DOHH2 (cell line): ENCODE results near the gene CACNA1I.

ENCODE experiments used
- H3F3A ChIP-seq: fragments of 200-600 bp; sonication (generic), shearing (Covaris generic); 2 replicates; pipeline ENCODE4 v1.6.0; 2016; ENCODE audit warnings: antibody characterized with exemption, mild to moderate bottlenecking; ENCODE audit not compliant: control insufficient read depth, insufficient read depth
- H3K27ac ChIP-seq: fragments of 200-600 bp; sonication (generic); 2 replicates; pipeline ENCODE4 v1.5.1; 2014; ENCODE audit warnings: low read depth, mild to moderate bottlenecking, low read length, moderate library complexity
- H3K27me3 ChIP-seq: fragments of 200-600 bp; sonication (generic); 2 replicates; pipeline ENCODE4 v1.6.1; 2014; ENCODE audit warnings: mild to moderate bottlenecking, low read length, mixed read lengths; ENCODE audit not compliant: control insufficient read depth
- H3K36me3 ChIP-seq: fragments of 200-600 bp; sonication (generic); 2 replicates; pipeline ENCODE4 v1.6.1; 2014; ENCODE audit warnings: mild to moderate bottlenecking, low read length, moderate library complexity, mixed read lengths; ENCODE audit not compliant: control insufficient read depth
- H3K4me1 ChIP-seq: fragments of 200-600 bp; sonication (generic); 2 replicates; pipeline ENCODE4 v1.6.1; 2014; ENCODE audit warnings: mild to moderate bottlenecking, low read length, mixed read lengths; ENCODE audit not compliant: control insufficient read depth
- H3K4me2 ChIP-seq: fragments of 200-600 bp; sonication (generic); 2 replicates; pipeline ENCODE4 v1.6.0; 2014; ENCODE audit warnings: mild to moderate bottlenecking, low read length, moderate library complexity
- H3K4me3 ChIP-seq: fragments of 200-600 bp; sonication (generic); 2 replicates; pipeline ENCODE4 v1.5.1; 2014; ENCODE audit warnings: mild to moderate bottlenecking, low read length, mixed read lengths
- H3K79me2 ChIP-seq: fragments of 200-600 bp; sonication (generic); 2 replicates; pipeline ENCODE4 v1.6.1; 2014; ENCODE audit warnings: mild to moderate bottlenecking, low read length, mixed read lengths; ENCODE audit not compliant: control insufficient read depth
- H3K9me2 ChIP-seq: fragments of 200-600 bp; sonication (generic); replicated peaks from 2 replicates; pipeline ENCODE4 v1.6.1; 2014; ENCODE audit warnings: mild to moderate bottlenecking, low read length, mixed read lengths; ENCODE audit not compliant: control insufficient read depth
- H3K9me3 ChIP-seq: fragments of 200-600 bp; sonication (generic); 2 replicates; pipeline ENCODE4 v1.6.1; 2014; ENCODE audit warnings: antibody characterized with exemption, low read length, mixed read lengths; ENCODE audit not compliant: control insufficient read depth, insufficient read depth
- H4K20me1 ChIP-seq: fragments of 200-600 bp; sonication (generic); 2 replicates; pipeline ENCODE4 v1.6.0; 2014; ENCODE audit warnings: low read depth, mild to moderate bottlenecking, antibody characterized with exemption, low read length, moderate library complexity; ENCODE audit not compliant: control insufficient read depth, insufficient read depth
- CTCF ChIP-seq: fragments of 200-600 bp; sonication (generic); IDR thresholded peaks from one replicate; pipeline ENCODE4 v1.5.1; 2014; ENCODE audit warnings: antibody characterized with exemption, mild to moderate bottlenecking, low read depth, low read length; ENCODE audit not compliant: poor library complexity, severe bottlenecking
- EZH2phosphoT487 ChIP-seq: fragments of 200-600 bp; sonication (generic); IDR thresholded peaks from 2 replicates; pipeline ENCODE4 v1.6.1; 2017; ENCODE audit warnings: borderline replicate concordance, mild to moderate bottlenecking, antibody characterized with exemption, low read length, moderate library complexity, mixed read lengths

CACNA1I gene

DNA sequence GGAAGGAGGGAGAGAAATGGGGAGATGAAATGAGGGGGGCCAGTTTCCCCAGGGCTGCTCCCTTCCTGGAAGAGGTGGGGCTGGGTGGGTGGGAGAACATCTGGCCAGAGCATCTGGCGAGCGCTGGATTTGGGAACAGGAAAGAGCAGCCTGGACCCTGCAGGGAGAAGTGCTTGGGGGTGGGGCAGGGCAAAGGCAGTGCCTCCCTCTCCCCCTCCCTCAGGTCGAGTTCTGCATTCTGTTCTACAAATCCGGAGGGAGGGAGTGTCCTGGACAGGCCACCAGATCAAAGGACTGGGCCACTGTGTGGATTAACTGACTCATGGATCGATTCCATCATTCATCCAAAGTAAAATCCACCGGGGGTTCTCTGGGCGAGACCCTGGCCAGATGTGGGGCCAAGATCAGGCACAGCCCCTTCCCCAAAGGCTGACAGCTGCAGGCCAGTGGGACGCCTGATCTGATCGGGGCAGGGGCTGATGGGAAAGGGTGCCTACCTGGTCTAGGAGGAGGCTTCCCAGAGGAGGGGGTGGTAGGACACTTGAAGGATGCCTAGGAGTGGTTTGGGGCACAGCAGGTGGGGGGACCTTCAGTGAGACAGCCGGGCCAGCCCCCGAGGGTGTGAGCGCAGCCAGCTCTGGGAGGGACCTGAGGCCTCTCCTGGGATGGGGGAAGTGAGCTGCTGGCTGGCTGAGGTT lies 57.5 kb downstream of the CACNA1I start:
- no peaks in the 10 kb centered on the region for H3K36me3 ChIP-seq
- H3K4me1 ChIP-seq, result no peaks in the 10 kb centered on the region
- H3K27ac ChIP-seq, result no peak overlapping the region
- no peak overlapping the region for H3K4me3 ChIP-seq
- H3K4me2 ChIP-seq, result no peak overlapping the region
- no peaks in the 10 kb centered on the region for H3K9me2 ChIP-seq
- no peaks in the 10 kb centered on the region for H3F3A ChIP-seq
- H3K9me3 ChIP-seq, result no peaks in the 10 kb centered on the region
- H4K20me1 ChIP-seq, result no peaks in the 10 kb centered on the region
- TF ChIP-seq CTCF, result no peak
- TF ChIP-seq EZH2phosphoT487, result no peak
- H3K79me2 ChIP-seq, result no peaks in the 10 kb centered on the region
- H3K27me3 ChIP-seq, result no peaks in the 10 kb centered on the region; the same call in 1 of the 2 replicates

DNA sequence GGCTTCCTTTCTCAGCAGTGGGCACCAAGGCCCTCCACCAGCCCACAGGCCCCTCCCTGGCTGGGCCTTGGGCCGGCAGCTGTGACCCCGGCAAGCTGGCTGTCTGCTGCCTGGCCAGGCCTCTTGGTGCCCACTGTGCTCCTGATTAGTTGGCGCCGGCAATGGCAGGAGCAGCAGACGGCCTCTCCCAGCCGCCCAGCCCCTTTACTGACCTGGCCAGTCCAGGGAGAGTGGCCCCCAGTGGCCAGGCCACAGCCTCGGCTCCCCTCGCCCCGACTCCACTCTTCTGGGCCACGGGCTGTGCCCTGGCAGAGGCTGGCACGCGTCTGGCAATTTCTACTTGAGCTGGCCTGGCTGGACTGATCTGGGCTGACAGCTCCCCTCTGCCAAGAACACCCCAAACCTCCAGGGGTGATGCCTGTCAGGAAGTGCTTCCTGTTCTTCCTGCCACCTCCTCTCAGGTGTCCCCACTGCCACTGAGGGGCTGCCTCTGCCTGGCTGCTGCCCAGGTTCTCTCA lies 58.1 kb downstream of the CACNA1I start:
- no peaks in the 10 kb centered on the region for H3F3A ChIP-seq
- H3K4me1 ChIP-seq, result no peaks in the 10 kb centered on the region
- no peaks in the 10 kb centered on the region for H3K9me2 ChIP-seq
- no peak overlapping the region for H3K4me2 ChIP-seq
- no peak overlapping the region for H3K4me3 ChIP-seq
- TF ChIP-seq CTCF (no peak), EZH2phosphoT487 (no peak)
- no peaks in the 10 kb centered on the region for H4K20me1 ChIP-seq
- no peaks in the 10 kb centered on the region for H3K79me2 ChIP-seq
- H3K27me3 ChIP-seq, result no peaks in the 10 kb centered on the region; the same call in 1 of the 2 replicates
- no peaks in the 10 kb centered on the region for H3K9me3 ChIP-seq
- no peak overlapping the region for H3K27ac ChIP-seq
- no peaks in the 10 kb centered on the region for H3K36me3 ChIP-seq

- H4K20me1 ChIP-seq, result no peaks in the 10 kb centered on the region
- H3K4me3 ChIP-seq, result no peak overlapping the region
- no peaks in the 10 kb centered on the region for H3K36me3 ChIP-seq
- no peaks in the 10 kb centered on the region; the same call in 1 of the 2 replicates for H3K27me3 ChIP-seq
- TF ChIP-seq CTCF, result no peak
- TF ChIP-seq EZH2phosphoT487, result no peak
- no peak overlapping the region for H3K27ac ChIP-seq
- H3K79me2 ChIP-seq, result no peaks in the 10 kb centered on the region
- H3K4me1 ChIP-seq, result no peaks in the 10 kb centered on the region
- H3F3A ChIP-seq, result no peaks in the 10 kb centered on the region
- H3K9me2 ChIP-seq, result no peaks in the 10 kb centered on the region
- H3K4me2 ChIP-seq, result no peak overlapping the region
- no peaks in the 10 kb centered on the region for H3K9me3 ChIP-seq
These were observed 59.3 kb downstream of the CACNA1I start for GRCh38 chr22:39629851-39630250.
